Activated naive CD4-positive, alpha-beta T cell (primary cell): ENCODE data around the gene CXXC4.

ENCODE experiments used
- DNase-seq, 4 experiments: peaks; one replicate each; lab custom pipeline; 2025; lab: John Stamatoyannopoulos, UW

Gene CXXC4

DNA sequence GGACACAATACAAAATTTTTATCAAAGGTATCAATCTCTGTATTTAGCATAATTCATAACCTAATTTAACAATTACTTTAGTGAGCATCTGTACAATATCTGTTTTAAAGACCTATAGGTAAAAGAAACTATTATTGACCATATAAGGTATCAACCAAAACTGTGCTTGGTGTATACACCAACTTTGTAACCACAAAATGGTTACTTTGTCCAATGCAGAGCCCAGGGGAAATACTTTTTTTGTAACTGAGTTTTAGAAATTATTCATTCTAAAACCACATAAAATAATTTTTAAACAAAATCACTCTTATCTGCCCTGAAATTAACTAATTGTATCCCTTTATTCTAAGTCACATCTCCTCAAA lies 5.0 kb downstream of the CXXC4 start:
- no peak for DNase-seq

DNA sequence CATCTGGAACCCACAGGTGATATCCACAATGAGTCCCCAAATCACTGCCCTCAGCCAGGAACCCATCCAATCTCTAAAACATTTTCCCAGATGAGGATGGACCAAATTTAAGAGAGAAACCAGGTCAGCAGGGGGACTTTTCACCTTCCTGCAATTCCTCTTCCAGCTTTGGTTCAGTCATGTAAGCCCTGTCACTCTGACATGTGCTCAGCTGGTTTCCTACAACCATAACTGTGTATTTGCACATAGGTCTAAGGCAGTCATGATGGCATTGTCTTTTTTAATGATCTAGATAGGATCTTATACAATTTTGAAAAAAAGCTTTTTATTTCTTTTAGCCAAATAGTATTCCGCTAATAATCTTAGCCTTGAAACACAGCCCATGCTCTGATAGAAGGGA lies 6.5 kb downstream of the CXXC4 start:
- DNase-seq: no peak

DNA sequence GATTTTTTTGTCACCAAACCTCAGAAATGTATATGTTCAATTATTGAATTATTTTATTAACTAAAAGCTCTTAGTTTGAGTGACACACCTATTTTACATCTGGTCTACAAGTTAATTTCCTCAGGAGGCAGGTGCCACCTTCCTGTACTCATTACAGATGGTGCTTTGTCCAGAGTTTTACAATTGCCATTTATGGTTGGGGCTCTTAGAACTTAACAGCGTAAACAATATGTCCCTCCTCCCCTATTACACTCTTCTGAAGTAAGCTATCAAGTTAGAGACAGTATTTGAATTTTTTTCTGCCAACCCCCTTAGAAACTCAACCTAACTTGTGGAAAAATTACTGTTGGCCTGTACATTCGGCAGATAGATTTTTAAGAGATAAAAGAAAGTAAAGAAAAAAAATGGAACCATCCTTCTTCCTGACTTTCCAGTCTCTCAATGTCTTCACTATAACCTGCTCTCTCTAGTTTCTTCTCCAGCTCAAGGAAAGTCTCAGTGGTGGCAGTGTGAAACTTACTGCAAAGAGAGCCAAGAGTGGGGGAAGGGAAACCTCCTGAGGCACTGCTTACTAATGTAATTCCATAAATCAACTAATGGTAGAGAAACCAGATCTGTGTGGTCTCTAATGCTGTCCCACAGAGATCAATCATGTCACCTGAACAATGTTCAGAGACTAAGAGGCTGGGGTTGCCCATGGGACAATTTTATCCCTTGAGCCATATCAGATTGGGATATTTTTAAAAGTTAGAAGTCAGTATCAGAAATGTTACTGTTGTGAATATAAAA lies 7.8 kb downstream of the CXXC4 start:
- no peak for DNase-seq

DNA sequence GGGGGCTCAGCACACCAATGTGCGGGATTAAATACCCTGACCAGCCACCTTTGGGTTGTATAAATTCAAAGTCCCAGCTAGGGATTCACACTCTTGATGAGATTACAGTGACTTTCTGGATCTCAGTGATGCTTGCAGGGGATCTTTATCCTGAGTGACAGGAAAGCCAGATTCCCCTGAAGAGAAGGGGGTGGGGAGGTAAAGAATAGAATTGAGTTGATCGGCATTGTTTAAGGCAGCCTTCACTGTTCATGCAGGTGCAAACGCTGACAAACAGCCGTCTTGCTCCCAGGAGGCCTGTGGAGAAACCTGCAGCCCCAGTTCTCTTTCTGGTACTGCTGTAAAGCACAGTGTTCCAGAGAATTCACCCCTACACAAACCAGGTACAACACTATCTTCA lies 19.0 kb downstream of the CXXC4 start:
- DNase-seq: no peak

DNA sequence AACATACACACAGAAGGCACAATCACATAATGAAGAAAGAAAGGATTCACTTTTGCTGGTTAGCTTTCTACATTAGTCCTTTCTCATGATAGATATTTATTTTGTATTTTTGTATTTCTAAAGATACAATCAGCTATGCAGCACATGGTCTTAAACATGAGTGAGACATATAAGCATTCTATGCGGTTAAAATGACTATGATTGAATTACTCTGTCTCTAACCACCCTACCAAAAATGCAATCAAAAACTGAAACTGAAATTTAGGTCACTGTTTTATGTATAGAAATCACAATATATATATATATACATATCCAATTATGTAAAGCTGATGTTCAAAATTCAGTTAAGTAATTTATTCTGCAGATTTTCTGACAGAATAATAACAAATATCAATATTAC lies 21.9 kb downstream of the CXXC4 start:
- DNase-seq: no peak

DNA sequence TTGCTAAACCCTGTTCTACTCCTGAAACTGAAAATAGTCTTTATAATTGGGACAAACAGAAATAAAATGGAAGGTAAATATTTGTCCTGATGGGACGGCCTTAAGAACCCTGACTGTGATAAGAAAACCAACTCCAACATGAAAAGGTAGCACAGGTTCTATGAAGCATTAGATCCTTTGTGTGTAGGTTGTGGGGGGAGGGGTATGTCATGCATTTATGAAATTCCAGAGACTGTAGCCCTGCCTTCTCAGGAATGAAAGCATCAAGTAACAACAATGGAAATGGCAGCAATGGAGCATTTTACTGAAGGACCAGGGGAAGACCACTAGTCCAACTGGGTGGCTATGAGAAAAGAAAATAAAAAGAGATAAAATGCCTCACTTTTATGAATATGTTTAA lies 23.9 kb downstream of the CXXC4 start:
- DNase-seq: no peak

DNA sequence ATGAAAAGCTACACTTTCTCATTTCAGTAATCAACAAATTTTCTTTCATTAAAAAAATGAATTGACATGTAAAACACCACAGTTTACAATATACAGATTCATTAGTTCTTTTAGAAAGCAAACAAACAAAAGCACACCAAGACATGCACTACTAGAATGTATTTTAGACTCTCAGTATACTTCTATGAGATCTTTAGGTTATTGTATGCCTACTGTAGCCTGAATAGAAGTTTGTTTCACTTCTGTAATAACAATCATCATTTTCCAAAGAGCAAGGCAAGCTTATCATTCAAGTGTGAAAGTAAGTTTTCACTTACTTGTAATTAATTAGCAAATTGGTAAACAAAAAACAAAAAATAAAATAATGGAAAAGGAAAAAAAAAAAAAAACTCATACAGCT lies 24.9 kb downstream of the CXXC4 start:
- DNase-seq: no peak

DNA sequence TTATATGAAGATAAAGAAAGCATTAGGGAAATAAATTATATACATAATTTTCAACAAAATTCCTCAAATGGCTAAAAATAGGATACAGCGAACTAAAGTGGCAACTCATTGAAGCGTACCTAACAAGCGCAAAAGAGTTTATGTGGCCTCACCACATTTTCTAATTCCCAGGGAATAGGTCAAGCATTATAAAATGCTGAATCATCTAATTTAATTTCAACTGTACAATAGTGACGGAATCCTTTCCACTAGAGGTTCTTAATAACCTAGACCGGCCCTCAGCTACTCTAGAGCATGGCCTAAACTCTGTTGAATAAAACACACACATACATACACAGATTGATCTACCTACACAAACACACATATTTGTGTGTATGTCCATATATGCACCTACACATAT lies 29.1 kb downstream of the CXXC4 start:
- no peak for DNase-seq

DNA sequence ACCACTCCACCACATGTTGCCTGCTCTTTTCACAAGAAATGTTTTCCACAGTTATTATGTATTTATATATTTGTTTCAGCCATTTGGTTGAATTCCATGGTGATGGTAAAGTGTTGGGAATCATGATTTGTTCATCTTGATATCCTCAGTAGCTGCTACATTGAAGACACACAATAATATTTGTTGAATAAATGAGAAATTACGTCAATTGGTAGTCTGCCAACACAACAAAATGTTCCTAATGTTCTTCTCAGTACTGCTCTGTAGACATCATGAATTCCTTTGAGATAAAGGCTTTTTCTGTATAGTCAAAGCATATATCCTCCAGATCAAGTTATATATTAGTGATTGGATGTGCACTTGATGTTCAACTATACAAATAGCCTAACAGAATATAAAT lies 29.5 kb downstream of the CXXC4 start:
- no peak for DNase-seq

DNA sequence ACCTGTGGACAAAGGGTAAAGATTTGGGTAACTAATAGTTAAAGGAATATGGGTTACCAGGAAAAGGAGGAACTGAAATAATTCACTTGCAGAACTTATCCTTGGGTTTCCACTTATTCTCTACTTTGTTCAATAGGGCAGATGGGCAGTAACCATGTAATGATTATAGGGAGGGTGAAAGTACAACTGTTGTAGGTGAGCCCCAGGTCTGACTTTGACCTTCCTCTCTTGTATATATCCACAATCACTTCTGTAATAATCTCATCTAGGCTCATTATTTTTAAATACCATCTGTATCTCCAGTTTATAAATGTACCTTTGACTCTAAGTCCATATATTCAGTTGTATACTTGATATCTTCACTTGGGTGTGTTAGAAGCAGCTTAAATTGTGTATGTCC lies 32.1 kb downstream of the CXXC4 start:
- DNase-seq: no peak

DNA sequence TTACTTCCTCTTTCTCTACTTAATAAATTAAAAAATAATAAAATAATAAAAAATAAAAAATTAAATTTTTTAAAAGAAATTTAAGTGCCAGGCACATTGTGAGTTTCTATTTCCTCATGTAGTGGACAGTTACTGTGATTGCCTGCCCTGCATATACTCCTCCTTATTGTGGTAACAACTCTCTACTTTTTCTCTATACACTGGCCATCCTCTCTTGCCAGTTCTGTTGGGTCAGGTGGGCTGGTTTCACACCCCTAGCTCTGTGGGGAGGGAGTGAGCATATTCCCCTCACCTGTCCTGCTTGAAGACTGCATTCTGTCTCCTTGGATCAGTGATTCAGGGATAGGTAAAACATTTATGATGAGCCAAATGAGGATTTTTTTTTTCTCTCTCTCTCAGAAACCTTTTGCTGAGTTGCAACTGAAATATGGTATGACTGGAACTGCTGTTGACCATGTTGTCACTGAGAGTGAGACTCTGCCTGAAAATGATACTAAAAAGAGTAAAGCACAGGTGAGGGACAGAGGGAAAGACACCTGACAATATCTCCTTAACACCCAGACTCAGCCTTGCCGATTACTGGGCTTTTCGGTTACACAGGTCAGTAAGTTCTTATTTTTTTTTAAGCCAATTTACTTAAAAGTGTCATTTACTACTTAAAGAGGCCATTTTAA lies 37.2 kb downstream of the CXXC4 start:
- no peak for DNase-seq

DNA sequence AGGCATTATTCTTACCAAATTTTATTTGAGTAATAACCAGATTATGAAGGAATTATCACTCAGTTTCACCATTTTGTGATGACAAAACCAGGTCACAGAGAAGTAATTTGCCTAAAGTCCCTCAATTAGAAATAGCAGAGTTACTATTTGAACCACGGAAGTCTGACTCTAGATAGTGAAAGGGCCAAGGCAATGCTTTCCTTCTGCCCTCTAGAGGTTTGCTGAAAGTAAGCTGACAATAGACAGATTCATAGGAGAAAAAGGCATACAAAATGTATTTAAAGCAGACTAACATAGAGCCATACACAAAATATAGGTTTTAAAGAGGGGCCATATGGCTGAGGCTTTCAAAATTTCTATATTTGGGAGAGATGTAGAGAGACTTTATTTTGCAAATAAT lies 43.1 kb downstream of the CXXC4 start:
- no peak for DNase-seq

DNA sequence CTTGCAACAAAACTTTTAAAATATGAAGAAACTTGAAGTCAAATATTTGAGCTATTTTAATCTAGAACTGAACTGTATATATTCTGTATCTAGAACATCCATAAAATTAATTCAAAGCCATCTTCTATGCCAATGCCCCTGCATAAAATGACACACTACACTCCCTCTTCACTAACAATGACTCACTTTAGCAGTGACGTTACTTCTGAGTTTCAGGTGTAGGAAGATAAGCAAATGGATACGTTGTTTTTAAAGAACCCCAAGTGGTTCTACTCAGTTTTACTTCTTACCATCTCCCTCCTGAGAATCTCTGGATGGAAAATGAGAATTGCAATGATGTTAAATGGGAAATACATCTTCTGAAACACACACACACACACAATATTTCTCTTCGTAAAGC lies 45.2 kb downstream of the CXXC4 start:
- no peak for DNase-seq

DNA sequence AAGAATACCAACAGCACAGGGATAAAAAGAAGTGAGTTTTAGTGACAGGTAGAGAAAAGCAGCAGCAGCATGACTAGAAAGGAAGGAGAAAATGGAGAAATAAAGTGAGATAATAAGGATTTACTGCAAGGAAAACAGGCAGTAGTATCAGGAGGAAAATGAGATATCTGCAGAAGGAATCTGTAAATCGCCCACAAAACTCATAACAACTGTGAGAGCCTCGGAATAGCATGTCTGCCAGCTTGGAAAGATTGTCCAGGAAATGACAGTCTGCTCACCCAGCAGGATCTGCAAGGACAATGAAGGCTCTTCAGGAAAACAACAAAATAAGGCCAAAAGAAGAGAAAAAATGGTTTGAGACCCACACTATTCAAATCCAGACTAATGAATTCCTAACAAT lies 47.4 kb downstream of the CXXC4 start:
- no peak for DNase-seq

DNA sequence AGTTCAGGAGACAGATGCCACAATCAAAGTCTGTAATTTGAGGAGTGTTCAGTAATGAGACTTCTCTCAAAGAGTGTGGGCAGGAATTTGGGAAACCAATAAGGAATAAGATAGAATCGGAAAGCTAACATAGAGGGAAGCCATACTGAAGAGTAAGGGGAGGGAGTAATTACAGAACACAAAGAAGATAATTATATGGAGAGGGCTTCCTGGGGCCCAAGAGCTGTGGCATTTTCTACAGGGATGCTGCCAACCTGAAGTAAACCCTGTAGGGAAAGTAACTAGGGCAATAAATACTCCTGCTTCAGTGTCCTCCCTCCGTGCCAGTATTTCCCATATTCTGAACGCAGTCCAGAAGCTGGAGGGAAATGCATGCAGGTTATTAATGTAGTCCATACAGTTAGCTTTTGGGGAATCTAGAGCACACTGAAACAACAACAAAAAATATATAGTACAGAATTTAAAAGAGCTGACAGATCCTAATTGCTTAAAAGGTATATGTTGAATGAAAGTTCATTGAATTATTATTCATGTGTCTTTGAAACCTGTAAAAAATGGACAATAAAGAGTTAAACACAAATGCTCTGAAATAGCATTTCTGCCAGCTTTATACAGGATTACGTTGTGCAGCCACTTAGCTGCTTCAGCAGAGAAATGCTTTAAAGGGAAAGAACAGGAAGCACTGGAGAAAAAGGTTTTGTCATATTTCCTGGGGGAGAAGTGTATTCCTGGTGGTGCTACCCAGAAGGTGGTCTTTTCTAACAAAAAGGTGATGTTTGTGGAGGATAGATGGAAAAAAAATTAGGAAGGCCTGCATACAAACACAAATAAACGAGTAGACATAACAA lies 48.0 kb downstream of the CXXC4 start:
- DNase-seq: no peak

DNA sequence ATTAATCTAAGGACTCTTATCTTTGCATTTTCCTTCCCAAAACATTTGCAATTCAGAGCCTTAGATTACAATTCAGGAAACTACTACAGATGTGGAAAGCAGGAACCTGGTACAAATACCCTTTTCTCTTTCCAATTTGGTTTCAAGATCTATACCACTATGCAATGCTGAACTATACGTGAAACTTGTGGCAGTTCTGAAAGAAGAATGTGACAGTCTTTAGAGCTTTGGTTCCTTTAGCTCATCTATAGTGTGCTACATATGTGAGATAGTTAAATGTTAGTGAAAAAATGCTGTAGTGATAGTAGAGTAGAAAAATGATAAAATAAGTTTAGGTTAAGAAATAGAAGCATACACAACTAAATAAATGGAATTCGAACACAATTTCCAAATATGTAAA lies 50.0 kb downstream of the CXXC4 start:
- no peak for DNase-seq

DNA sequence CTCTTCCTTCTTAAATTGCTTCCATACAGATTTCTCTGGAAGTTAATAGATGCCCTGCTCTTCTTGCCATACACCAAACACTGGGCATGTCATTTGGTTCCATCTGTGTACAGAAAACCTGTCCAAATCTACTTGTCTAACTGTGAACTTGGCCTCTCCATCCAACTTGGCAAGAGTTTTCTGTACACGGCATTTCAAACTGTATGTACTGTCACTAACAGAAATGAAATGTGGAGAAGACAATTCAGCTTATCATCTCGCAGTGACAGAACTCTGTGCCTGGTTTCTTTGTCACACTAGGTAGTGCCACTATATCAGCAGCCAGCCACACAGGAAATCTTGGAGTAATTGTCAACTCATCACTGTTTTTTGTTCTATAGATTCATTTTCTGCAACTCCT lies 58.2 kb downstream of the CXXC4 start:
- DNase-seq: no peak

DNA sequence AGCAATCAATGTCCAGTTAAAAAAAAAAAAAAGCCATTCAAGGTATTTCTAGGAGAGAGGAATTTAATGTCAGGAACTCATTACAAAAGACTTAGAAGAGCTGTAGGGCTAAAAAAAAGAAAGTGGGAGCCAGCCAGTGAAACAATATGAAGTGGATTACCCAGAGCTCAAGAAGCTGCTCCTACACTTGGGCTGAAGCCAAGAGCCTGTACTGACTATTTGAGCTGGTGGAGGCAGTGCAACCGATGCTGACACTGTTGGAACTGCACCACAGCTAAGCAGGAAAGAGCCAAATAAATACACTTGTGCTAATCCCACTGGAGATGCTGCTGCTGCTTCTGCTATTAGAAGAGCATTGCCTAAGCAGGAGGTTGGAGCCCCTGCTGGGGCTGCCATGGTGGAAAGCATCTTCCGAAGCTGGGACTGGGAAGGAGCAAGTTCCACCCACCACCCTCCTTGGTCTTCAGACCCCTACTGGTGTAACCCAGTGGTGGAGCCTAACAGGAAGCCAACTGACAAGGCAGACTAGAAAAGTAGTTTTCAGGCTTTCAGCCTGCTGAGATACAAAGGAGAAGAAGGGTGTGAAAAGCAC lies 65.4 kb downstream of the CXXC4 start:
- DNase-seq: no peak

DNA sequence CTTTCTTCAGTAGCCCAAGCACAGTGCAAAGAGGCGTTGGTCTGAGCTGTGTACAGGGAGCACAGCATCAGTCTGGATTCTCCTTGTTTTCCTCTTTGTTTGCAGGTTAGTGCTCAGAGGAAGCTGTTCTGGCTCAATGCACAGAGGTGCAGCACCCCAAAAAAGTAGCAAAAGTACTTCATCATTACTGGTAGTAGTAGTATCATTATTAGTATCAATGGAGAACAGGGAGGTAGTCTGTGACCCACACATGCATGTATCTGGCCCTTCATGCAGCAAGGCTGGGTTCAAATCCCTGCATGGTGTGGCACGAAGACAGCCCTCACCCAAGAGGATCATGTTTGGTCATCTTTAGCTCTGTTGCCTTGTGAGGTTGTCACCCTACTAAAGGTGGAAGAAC lies 68.7 kb downstream of the CXXC4 start:
- no peak for DNase-seq

DNA sequence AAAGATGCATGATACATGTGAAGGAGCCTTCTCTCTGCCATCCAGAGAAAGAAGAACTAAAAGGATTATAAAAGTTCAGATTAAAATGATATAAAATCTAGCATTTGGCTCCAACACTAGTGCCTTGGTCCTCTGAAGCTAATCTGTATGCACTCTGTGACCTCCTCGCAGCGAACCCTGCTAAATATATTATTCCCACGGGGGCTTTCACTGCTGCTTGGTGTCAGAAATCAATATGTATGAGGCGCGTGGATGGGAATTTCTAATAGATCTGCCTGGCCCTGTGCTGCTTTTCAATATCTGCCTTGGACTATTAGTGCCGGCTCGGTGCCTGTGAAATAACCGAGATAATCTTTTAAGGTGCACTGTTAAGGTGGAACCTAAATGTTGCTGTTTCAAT lies 69.7 kb downstream of the CXXC4 start:
- DNase-seq: no peak

DNA sequence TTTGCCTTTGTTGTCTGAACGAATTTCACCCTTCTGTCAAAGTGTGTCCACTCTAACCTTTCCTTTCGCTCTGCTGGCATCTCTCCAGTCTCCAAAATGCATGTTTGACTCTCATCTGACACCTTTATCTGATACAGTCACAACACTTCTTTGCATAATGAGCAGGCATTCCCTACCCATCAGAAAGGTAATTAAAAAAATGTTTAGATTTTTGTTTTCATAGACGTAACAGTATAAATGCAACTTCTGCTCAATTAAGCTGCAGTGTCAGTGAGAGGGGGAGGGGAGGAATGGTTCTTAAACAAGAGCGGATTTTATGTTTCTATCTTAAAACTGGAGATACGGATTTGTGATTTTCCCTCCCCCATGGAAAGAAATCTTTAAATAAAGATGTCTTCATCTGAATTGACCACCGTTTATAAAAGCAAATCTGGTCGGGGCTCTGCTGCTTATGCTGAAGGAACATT lies 70.2 kb downstream of the CXXC4 start:
- no peak for DNase-seq

DNA sequence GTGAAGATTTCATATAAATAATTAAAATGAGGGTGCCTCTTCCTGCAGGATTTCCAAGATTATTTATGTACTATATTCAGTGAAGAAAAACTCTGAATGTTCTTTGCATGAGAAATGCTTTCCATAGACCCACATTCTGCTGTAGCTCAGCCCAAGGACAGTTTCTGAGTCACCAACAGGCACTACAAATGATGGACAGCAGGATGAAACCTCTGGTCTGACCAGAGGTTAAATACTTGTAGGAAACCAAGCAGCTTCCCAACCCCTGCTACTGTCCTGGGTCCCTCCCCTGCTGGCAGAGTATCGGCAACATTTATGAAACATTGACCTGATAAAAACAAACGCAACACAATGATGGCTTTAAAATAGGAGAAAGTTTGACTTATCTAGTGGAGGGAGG lies 73.1 kb downstream of the CXXC4 start:
- DNase-seq: no peak

DNA sequence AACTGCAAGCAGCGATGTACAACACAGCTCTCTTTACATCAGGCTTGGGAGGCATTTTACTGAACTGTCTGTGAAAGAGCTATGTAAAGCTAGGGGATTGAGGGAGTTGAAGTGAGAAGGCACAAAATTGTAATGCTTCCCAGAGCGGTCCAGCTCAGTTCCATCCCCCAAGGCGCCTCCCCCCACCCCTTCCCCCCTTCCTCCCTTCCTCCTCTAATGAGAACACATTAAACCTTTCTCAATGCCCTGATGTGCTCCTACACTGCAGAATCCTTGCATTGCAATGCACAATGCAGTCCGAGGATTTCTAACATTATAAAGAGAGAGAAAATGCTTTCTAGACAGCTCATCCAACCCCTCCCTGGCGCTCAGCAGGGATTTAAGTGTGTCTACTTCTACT lies 73.9 kb downstream of the CXXC4 start:
- no peak for DNase-seq
